ENCODE results near the gene NXPE3. TPM values are rescaled to one million over a fixed set of nuclear protein-coding genes. Genes with fewer than 3 reads are reported as not detected.
"Not testable (repeated sequence)": the region's sequence is repeated elsewhere in the genome, so short reads cannot be mapped to it uniquely, and the experiment has no call there.

NXPE3 gene
- total RNA-seq, 6 experiments from 2014 or later = 37.7 to 44.3 (median 41.0) TPM

DNA sequence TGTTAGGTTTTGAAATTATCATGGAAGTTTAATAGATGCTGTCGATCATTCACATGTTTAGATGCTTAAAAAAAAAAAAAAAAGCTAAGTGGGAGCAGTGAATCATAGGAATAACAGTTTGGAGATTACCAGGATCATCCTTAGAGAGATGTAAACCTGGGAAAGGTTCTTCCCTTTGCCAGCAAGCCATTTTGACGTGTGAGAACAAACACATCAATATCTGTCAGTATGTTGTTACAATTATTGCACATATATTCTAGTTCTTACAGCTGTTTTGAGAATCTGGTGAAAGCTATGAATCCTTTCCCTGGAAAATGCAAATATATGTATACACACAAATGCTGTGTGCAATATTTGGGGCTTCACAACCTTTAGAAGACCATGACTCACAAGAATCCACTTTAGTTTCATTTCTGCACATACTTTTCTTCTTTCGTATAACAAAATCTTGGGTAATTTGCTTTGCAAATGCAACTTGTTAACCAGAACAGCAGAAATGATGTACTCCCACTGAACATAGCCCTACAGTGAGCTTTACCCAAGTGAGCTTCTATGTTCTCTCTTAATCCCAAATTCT, 82.3 kb downstream of the NXPE3 start:
- Mint-ChIP-seq H3K36me3 (ENCODE audit: low read depth) (peaks cover 58% of the 10 kb centered on the region), H3K27ac (peak overlapping the region; percentile 68), H3K4me3 (peak overlapping the region; percentile 23; the same call in 1 of the 2 replicates), H3K4me1 (ENCODE audit: low read depth) (peaks cover 87% of the 10 kb centered on the region), H3K9me3 (peaks cover 13% of the 10 kb centered on the region; the same call in 1 of the 2 replicates), H3K27me3 (ENCODE audit: insufficient read depth) (peaks cover 70% of the 10 kb centered on the region)
- DNase-seq = no peak
- TF ChIP-seq, protein P1, sequence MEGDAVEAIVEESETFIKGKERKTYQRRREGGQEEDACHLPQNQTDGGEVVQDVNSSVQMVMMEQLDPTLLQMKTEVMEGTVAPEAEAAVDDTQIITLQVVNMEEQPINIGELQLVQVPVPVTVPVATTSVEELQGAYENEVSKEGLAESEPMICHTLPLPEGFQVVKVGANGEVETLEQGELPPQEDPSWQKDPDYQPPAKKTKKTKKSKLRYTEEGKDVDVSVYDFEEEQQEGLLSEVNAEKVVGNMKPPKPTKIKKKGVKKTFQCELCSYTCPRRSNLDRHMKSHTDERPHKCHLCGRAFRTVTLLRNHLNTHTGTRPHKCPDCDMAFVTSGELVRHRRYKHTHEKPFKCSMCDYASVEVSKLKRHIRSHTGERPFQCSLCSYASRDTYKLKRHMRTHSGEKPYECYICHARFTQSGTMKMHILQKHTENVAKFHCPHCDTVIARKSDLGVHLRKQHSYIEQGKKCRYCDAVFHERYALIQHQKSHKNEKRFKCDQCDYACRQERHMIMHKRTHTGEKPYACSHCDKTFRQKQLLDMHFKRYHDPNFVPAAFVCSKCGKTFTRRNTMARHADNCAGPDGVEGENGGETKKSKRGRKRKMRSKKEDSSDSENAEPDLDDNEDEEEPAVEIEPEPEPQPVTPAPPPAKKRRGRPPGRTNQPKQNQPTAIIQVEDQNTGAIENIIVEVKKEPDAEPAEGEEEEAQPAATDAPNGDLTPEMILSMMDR (IDR thresholded peaks at IDR 0.05) = no peak

DNA sequence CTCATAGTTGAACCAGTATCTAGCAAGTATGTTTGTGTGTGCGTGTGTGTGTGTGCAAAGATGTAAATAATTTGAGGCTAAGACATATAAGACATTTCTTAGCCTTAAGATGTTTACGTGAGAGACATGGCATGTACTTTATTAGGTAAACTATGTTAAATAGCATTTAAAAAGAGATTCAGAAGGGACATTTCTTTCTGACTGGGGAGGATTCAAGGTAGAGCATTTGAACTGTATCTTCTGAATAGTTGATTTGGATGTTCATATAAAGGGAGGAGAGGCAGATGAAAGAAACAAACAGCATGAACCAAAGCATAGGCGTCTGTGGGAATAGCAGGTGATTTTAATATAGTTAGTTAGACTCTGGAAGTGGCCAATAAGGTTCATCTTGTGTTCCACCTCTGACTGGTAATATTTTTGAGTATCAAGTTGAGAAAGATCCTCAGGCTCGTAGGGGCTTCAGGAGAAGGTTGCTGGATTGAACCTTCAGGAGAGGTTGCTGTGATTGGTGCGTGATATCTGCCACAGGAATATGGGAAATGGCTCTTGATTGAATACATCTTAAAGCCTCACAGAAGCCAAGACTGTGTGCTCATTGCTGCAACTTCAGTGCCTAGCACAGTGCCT, 82.9 kb downstream of the NXPE3 start:
- DNase-seq = no peak
- peaks cover 52% of the 10 kb centered on the region for H3K36me3 Mint-ChIP-seq (ENCODE audit: low read depth)
- peak overlapping the region; percentile 68 for H3K27ac Mint-ChIP-seq
- peaks cover 13% of the 10 kb centered on the region; the same call in 1 of the 2 replicates for H3K9me3 Mint-ChIP-seq
- peak overlapping the region; percentile 2; the same call in 1 of the 2 replicates for H3K4me3 Mint-ChIP-seq
- TF ChIP-seq, protein P1 (IDR thresholded peaks at IDR 0.05) = no peak
- H3K4me1 Mint-ChIP-seq (ENCODE audit: low read depth) = peaks cover 83% of the 10 kb centered on the region
- H3K27me3 Mint-ChIP-seq (ENCODE audit: insufficient read depth) = peaks cover 66% of the 10 kb centered on the region

DNA sequence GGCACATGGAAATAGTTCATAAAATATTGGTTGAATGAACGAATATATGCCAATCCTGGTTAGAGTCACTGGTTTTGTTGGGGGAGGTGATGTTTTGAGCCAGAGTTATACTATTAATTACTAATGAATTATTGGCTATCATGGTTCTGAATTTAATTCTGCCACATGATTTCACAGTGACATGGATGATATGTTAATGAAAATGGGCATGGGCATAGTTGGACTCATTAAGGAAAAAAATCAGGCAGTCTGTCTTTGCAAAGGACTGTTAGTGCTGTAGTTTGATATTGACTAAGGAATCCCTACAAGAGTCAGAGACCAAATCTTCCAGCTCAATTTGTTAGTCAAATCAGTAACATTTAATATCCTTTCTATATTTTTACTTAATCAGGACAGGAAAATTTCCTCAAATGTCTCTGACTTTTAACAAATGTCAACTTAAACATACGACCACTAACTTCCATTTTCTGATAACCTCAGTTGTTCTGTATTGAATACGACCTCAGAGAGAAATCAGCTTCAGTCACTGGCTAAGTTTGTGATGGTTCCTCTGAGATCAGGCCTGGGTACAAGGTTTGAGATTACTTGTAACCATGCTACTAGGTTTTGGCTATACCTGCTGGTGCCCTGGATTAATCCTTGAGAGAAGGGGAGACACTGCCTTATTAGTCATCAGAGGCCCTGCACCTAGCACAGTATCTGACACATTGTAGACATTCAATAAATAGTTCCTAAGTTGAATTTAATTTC, 83.6 kb downstream of the NXPE3 start:
- Mint-ChIP-seq H3K4me1 (ENCODE audit: low read depth) (peaks cover 83% of the 10 kb centered on the region), H3K27me3 (ENCODE audit: insufficient read depth) (peaks cover 59% of the 10 kb centered on the region), H3K4me3 (peak overlapping the region; percentile 2; the same call in 1 of the 2 replicates), H3K27ac (peak overlapping the region; percentile 68), H3K9me3 (peaks cover 7% of the 10 kb centered on the region; the same call in 1 of the 2 replicates), H3K36me3 (ENCODE audit: low read depth) (peaks cover 45% of the 10 kb centered on the region)
- TF ChIP-seq, protein P1 (IDR thresholded peaks at IDR 0.05) = no peak
- DNase-seq = no peak

DNA sequence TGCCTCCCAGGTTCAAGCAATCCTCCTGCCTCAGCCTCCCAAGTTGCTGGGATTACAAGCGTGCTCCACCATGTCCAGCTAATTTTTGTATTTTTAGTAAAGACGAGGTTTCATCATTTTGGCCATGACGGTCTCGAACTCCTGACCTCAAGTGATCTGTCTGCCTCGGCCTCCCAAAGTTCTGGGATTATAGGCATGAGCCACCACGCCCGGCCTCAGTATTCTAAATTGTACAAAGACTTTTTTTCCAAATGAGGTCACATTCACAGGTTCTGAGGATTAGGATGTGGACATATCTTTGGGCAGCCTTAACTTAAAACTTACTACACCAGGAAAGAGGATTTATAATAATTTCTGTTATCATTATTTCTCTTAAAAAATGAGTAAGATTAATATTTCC, 85.9 kb downstream of the NXPE3 start:
- Mint-ChIP-seq H3K4me1 (ENCODE audit: low read depth) (peaks cover 82% of the 10 kb centered on the region), H3K27me3 (ENCODE audit: insufficient read depth) (peaks cover 43% of the 10 kb centered on the region), H3K27ac (peak overlapping the region; percentile 62; the same call in 1 of the 2 replicates), H3K36me3 (ENCODE audit: low read depth) (peaks cover 21% of the 10 kb centered on the region)
- not testable (repeated sequence) for H3K4me3 Mint-ChIP-seq, H3K9me3 Mint-ChIP-seq, DNase-seq

DNA sequence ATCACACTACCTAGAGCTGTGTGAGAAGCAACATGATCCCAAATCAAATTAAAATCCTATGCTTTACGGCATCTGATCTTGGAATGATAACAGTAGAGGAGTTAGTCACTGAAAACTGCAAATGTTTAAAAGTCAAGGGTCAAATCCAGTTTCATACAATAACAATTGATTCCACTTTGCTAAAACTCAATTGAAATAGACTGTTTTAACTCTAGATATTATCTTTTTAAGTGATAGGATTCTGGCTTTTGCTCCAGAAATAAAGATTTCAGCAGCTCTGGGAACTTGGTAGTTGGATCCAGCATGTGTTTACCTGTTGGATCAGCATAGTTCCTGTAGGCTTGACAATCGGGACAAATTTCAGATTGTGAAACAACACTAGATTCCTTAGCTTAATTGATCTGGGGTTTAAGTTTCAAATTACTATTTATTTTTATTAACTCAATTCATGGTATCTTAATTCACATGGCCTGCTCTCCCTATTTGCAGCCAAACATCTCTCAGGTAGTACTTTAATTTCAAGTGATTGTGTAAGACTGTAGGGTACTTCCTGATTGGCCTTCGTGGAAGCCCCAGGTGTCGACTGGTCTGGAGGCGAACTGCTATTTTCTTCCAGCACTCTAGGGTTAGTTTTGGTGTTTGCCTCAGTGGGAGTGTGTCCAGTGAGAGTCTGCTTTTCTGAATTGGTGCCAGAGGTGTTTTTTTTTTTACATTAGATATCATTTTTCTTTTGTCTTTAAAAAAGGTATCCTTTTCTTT, 86.9 kb downstream of the NXPE3 start:
- H3K9me3 Mint-ChIP-seq = peaks cover 6% of the 10 kb centered on the region; the same call in 1 of the 2 replicates
- H3K4me1 Mint-ChIP-seq (ENCODE audit: low read depth) = peaks cover 87% of the 10 kb centered on the region
- peak overlapping the region; percentile 26; the same call in 1 of the 2 replicates for H3K4me3 Mint-ChIP-seq
- TF ChIP-seq, protein P1 (IDR thresholded peaks at IDR 0.05) = 0 out of 2 replicates have a peak, but pooled peaks have one; percentile 7
- peaks cover 35% of the 10 kb centered on the region for H3K27me3 Mint-ChIP-seq (ENCODE audit: insufficient read depth)
- peaks cover 15% of the 10 kb centered on the region for H3K36me3 Mint-ChIP-seq (ENCODE audit: low read depth)
- H3K27ac Mint-ChIP-seq = peak overlapping the region; percentile 46
- no peak for DNase-seq

Data from HFFc6 (cell line).